T-helper 2 cell treated with Interferon-gamma antibody and Interleukin-4, amounts not matched to agents 5 μg/mL and 100 μg/mL, for 36 hours (primary cell): ENCODE results near the gene DNAH8.
"Not testable (repeated sequence)": the region's sequence is repeated elsewhere in the genome, so short reads cannot be mapped to it uniquely, and the experiment has no call there.

ENCODE experiments used
- DNase-seq: peaks from one replicate; pipeline ENCODE4 v3.0.0; 2021; ENCODE audit warnings: low spot score
- H3K27ac Mint-ChIP-seq: one replicate; pipeline ENCODE4 v1.8.0; 2021; ENCODE audit warnings: mild to moderate bottlenecking, mixed read lengths
- H3K27me3 Mint-ChIP-seq: one replicate; pipeline ENCODE4 v1.8.0; 2021; ENCODE audit warnings: low read depth, mixed read lengths
- H3K36me3 Mint-ChIP-seq: one replicate; pipeline ENCODE4 v1.8.0; 2021; ENCODE audit warnings: low read depth, mixed read lengths
- H3K4me1 Mint-ChIP-seq: one replicate; pipeline ENCODE4 v1.8.0; 2021; ENCODE audit warnings: low read depth, mixed read lengths
- H3K4me3 Mint-ChIP-seq: one replicate; pipeline ENCODE4 v1.8.0; 2022; ENCODE audit warnings: mild to moderate bottlenecking, moderate library complexity, mixed read lengths
- H3K9me3 Mint-ChIP-seq: one replicate; pipeline ENCODE4 v1.8.0; 2021; ENCODE audit warnings: mixed read lengths

Gene DNAH8

DNA sequence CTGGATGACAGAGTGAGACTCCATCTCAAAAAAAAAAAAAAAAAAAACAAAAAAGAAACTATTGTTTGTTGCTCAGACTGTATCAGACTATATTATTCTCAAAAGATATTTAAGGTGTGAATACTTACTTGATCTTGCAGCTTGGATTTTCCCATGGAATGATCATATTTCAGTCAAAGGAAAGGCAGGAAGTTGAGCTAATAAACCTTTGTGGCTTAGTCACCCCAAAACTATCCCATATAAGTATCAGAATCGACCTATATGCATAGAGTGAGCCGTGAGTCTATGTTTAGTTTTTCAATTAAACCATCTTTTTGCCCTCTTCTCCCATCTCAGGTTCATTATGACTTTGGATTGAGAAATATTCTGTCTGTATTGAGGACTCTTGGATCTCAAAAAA is 152.6 kb downstream of the DNAH8 start:
- no peaks in the 10 kb centered on the region for H3K9me3 Mint-ChIP-seq
- no peak for DNase-seq
- H3K36me3 Mint-ChIP-seq = no peaks in the 10 kb centered on the region
- H3K27ac Mint-ChIP-seq = no peak overlapping the region
- H3K4me3 Mint-ChIP-seq = no peak overlapping the region
- peaks cover 15% of the 10 kb centered on the region for H3K27me3 Mint-ChIP-seq
- H3K4me1 Mint-ChIP-seq = peaks cover 1% of the 10 kb centered on the region

DNA sequence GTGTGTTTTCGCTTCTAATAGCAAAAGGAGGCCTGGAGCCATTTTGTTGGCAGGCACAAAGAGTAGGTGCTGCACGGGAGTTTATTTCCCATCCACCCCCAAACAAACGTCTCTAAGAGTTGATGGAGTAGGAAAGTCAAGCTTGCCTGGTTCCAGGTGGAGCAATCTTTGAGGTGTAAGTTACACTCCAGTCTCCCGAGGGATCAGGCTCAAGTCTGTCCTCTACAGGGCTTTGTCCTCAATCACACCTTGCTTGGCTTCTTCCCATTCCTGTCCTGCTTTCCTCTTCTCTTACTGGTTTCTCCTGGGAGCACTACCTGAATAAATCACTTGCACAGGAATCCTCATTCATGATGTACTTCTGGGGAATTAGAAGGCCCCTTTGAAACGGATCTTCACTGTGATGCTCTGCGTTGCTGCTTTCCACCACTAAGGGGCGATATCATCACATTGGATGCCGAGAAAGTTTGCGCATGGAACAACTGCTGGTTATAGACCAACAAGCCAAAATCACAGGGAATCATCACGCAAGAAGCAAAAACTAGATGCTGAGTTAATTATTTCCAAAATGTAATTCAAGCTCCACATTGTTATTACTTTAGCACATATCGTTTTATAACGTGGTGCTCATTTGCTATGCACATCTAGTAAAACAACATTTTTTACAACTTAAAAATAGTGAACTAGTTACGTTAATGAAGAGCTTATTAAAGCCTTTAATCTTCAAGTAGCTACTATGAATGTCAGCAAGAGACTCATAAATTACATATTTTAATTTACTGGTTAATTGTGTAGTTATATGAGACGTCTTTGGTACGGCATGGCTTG is 156.8 kb downstream of the DNAH8 start:
- Mint-ChIP-seq H3K4me3 (no peak overlapping the region), H3K9me3 (no peaks in the 10 kb centered on the region), H3K4me1 (peaks cover 20% of the 10 kb centered on the region), H3K27ac (no peak overlapping the region), H3K27me3 (peaks cover 9% of the 10 kb centered on the region), H3K36me3 (no peaks in the 10 kb centered on the region)
- DNase-seq = peak; percentile 46

DNA sequence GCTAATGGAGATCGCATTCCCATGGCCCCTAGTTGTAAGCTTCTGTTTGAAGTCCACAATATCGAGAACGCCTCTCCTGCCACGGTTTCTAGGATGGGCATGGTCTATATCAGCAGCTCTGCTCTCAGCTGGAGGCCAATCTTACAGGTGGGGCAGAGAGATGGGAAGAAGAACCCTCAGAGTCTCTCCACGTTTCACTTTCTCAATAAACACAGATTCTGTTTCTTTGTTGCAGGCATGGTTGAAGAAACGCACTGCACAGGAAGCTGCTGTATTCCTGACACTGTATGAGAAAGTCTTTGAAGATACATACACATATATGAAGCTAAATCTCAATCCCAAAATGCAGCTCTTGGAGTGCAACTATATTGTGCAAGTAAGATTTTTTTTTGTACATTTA is 157.9 kb downstream of the DNAH8 start:
- Mint-ChIP-seq H3K36me3 (no peaks in the 10 kb centered on the region), H3K4me3 (no peak overlapping the region), H3K27ac (no peak overlapping the region), H3K9me3 (no peaks in the 10 kb centered on the region), H3K4me1 (peaks cover 20% of the 10 kb centered on the region), H3K27me3 (peaks cover 7% of the 10 kb centered on the region)
- DNase-seq = no peak

DNA sequence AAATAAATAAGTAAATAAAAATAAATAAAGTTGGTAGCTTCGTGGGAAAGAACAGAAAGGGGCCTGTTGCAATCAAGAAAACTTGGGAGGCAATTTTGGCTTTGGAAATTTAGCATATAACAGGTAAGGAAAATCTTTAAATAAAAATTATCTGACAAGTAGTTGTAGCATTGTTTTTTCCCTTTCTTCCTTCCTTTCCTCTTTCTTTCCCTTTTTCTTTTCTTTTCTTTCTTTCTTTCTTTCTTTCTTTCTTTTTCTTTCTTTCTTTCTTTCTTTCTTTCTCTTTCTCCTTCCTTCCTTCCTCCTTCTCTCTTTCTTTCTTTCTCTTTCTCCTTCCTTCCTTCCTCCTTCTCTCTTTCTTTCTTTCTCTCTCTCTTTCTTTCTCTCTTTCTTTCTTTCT is 158.7 kb downstream of the DNAH8 start:
- not testable (repeated sequence) for H3K27me3 Mint-ChIP-seq, H3K36me3 Mint-ChIP-seq, DNase-seq, H3K4me3 Mint-ChIP-seq, H3K27ac Mint-ChIP-seq, H3K9me3 Mint-ChIP-seq
- H3K4me1 Mint-ChIP-seq = peaks cover 20% of the 10 kb centered on the region

DNA sequence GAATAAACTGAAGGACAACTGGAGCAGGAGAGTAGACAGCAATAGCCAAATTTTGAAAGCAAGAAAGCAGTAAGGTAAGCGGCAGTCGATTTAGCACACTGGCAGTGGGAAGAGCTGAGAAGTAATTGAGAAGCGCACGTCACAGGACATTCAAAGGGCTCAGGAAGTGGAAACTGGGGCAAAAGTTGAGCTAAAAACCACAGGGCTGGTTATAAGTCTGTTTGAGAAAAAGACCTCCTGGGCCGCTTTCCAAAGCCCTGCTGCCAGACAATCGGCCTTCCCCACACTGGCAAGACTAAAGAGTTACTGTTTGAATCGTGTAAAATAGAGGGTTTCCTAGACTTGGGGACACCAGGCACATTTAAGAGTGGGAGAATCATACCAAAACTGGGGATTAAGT is 161.4 kb downstream of the DNAH8 start:
- H3K27me3 Mint-ChIP-seq = peaks cover 2% of the 10 kb centered on the region
- DNase-seq = peak; percentile 50
- H3K27ac Mint-ChIP-seq = peak overlapping the region; percentile 76
- peaks cover 20% of the 10 kb centered on the region for H3K4me1 Mint-ChIP-seq
- no peaks in the 10 kb centered on the region for H3K9me3 Mint-ChIP-seq
- H3K4me3 Mint-ChIP-seq = peak overlapping the region; percentile 74
- H3K36me3 Mint-ChIP-seq = no peaks in the 10 kb centered on the region

DNA sequence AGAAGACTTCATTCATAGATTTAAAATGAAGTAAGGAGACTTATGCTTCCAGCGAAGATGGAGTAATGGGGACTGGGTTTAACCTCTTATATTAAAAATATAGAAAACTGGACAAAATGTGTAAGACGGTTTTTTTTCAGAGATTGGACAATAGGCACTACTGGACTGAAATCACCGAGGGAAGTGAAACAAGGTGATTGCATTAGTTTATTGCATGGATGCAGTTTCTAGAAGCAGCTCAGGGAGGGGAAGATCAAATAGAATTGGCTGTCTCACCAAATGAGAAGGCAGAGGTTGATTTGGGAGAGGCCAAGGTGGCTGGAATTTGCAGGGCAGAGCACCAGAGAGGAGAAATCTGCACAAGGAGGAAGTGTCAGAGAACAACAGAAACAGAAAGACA is 162.6 kb downstream of the DNAH8 start:
- H3K27ac Mint-ChIP-seq = no peak overlapping the region
- H3K27me3 Mint-ChIP-seq = peaks cover 2% of the 10 kb centered on the region
- H3K4me1 Mint-ChIP-seq = peaks cover 18% of the 10 kb centered on the region
- DNase-seq = no peak
- H3K36me3 Mint-ChIP-seq = no peaks in the 10 kb centered on the region
- no peaks in the 10 kb centered on the region for H3K9me3 Mint-ChIP-seq
- no peak overlapping the region for H3K4me3 Mint-ChIP-seq

DNA sequence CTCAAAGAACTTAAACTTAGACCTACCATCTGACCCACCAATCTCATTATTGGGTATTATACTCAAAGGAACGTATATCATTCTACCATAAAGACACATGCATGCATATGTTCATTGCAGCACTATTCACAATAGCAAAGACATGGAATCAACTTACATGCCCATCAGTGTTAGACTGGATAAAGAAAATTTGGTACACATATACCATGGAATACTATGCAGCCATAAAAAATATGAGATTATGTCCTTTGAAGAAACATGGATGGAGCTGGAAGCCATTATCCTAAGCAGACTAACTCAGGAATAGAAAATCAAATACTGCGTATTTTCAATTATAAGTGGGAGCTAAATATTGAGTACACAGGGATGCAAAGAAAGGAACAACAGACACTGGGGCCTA is 167.0 kb downstream of the DNAH8 start:
- H3K27me3 Mint-ChIP-seq = peaks cover 2% of the 10 kb centered on the region
- no peaks in the 10 kb centered on the region for H3K9me3 Mint-ChIP-seq
- no peak overlapping the region for H3K4me3 Mint-ChIP-seq
- no peak for DNase-seq
- no peak overlapping the region for H3K27ac Mint-ChIP-seq
- H3K36me3 Mint-ChIP-seq = no peaks in the 10 kb centered on the region
- no peaks in the 10 kb centered on the region for H3K4me1 Mint-ChIP-seq

DNA sequence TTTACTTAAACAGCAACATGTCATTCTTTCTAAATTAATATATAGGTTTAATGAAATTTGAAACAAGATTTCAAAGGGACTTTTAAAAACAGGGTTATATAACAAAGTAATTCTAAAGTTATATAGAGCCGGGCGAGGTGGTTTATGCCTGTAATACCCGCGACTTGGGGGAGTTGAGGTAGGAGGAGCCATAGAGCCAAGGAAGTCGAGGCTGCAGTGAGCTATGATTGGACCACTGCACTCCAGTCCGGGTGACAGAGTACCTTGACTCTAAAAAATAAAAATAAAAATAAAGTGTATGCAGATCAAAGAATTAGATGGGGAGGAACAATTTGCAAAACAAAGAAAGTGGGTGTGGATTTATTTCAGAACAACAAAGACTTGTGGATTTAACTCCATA is 182.4 kb downstream of the DNAH8 start:
- no peak overlapping the region for H3K4me3 Mint-ChIP-seq
- H3K27ac Mint-ChIP-seq = no peak overlapping the region
- H3K36me3 Mint-ChIP-seq = no peaks in the 10 kb centered on the region
- H3K9me3 Mint-ChIP-seq = no peaks in the 10 kb centered on the region
- no peak for DNase-seq
- H3K27me3 Mint-ChIP-seq = peaks cover 19% of the 10 kb centered on the region
- H3K4me1 Mint-ChIP-seq = no peaks in the 10 kb centered on the region

DNA sequence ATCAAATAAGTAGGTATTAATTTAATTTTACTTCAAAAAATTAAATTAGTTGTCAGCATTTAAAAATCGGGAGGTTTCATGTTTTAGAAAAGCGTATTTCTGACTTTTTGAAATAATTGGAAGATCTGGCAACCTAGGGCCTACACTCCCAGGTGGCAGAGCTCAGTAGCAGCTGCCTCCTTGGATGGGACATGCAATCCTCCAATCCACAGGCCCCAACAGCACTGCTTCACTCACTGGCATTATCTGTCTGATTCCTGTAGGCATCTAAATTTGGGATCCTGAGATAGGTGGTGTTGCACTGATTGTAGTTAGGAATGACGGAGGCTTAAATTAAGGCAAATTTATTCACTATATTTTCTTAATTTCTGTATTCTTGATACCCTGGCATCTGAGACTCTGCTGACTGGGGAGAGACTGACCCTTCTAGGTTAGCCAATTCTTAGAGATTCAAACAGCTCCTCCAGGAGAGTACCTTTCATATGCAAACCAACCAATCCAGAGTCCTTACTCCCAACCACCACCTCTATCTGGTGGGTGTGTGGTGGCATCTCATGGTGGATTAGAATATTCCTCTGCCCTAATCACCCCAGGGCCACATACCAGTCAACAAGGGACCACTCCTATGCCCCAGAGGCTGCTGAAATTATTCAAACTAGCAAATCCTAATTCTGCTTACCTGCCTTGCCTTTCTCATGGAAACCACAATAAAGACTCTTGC is 186.9 kb downstream of the DNAH8 start:
- H3K27me3 Mint-ChIP-seq = peaks cover 12% of the 10 kb centered on the region
- H3K4me3 Mint-ChIP-seq = no peak overlapping the region
- no peaks in the 10 kb centered on the region for H3K9me3 Mint-ChIP-seq
- no peak overlapping the region for H3K27ac Mint-ChIP-seq
- DNase-seq = no peak
- no peaks in the 10 kb centered on the region for H3K4me1 Mint-ChIP-seq
- no peaks in the 10 kb centered on the region for H3K36me3 Mint-ChIP-seq

DNA sequence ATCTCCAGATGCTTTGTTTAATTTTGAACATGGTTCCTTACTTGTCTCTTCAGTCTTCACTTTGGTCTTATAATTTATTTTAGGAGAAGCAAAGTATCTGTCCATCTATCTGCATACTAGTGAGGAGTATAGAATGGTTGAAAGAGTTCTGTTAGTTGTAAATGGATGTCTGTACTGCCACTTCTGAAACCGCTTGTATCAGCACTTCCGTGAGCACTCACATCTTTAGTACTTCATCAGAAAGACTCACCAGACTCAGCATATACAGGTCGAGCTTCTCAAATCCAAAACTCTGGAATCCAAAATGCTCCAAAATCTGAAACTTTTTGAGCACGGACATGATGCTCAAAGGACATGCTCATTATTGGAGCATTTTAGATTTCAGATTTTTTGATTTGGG is 191.5 kb downstream of the DNAH8 start:
- Mint-ChIP-seq H3K9me3 (no peaks in the 10 kb centered on the region), H3K27me3 (peaks cover 4% of the 10 kb centered on the region), H3K27ac (no peak overlapping the region), H3K4me1 (no peaks in the 10 kb centered on the region), H3K36me3 (no peaks in the 10 kb centered on the region), H3K4me3 (no peak overlapping the region)
- DNase-seq = no peak

DNA sequence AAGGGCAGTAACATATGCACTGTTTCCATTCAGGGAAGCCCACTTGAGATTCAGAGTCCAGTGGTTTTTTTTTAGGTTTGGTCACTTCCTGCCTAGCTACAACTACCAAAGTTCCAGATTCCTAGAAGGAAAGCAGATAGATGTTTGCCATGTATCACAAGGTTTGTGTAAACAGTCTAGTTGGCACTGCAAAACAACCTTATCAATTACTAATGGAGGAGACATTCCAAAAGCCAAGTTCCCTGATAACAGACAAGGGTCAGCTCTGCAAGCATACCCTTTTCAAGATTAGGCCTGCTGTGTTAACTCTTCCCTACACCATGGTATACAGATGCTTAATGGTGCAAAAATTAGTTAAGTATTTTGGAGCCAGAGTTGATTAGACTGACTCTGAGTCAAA is 192.2 kb downstream of the DNAH8 start:
- H3K27me3 Mint-ChIP-seq = peaks cover 4% of the 10 kb centered on the region
- no peak for DNase-seq
- no peak overlapping the region for H3K27ac Mint-ChIP-seq
- no peaks in the 10 kb centered on the region for H3K9me3 Mint-ChIP-seq
- no peaks in the 10 kb centered on the region for H3K4me1 Mint-ChIP-seq
- H3K36me3 Mint-ChIP-seq = no peaks in the 10 kb centered on the region
- no peak overlapping the region for H3K4me3 Mint-ChIP-seq

DNA sequence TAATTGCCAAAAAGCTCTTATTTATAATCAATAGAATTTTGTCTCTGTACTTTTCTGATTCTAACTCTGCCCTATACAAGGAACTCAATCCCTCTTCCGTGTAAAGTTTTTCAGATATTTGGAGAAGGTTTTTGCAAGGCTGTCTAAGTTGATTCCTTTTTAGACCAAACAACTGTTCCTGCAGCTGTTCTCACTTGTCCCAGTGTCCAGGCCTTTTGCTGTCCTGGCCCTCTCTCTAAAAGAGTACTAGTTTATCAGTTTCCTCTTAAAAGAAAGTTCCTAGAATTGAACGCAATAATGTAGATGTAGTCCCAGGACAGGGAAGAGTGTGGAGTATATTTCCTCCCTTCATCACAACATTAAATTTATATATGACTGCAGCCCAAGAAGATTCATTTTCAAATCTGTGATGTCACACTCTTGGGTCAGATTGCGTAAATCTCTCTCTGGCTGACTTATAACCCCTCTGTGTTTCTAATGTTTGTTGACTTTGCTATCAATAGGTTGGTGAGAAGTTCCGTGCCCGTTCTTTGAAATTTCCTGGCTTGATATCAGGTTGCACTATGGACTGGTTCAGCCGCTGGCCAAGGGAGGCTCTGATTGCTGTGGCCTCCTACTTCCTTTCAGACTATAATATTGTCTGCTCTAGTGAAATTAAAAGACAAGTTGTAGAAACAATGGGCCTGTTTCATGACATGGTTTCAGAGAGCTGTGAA is 194.1 kb downstream of the DNAH8 start:
- no peaks in the 10 kb centered on the region for H3K9me3 Mint-ChIP-seq
- no peak for DNase-seq
- no peak overlapping the region for H3K27ac Mint-ChIP-seq
- H3K36me3 Mint-ChIP-seq = no peaks in the 10 kb centered on the region
- no peaks in the 10 kb centered on the region for H3K4me1 Mint-ChIP-seq
- no peak overlapping the region for H3K4me3 Mint-ChIP-seq
- peaks cover 4% of the 10 kb centered on the region for H3K27me3 Mint-ChIP-seq

DNA sequence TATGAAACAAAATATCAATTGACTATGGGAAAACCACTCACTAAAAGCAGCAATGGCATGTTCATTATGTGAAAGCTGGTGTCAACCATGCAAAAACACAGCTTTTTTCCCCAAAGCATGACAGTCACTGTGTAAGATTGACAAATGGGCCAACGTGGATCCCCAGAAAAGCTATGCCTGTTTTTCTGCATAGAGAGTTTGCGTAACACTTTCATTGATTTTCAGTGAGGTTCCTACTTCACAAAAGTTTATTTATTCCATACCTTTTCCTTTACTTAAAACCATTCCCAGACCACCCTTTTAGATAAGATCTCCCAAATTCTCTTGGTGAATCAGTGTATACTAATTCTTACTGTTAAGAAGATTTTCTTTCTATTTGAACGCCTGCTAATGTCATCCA is 195.1 kb downstream of the DNAH8 start:
- no peak for DNase-seq
- no peaks in the 10 kb centered on the region for H3K36me3 Mint-ChIP-seq
- H3K27me3 Mint-ChIP-seq = peaks cover 4% of the 10 kb centered on the region
- no peaks in the 10 kb centered on the region for H3K9me3 Mint-ChIP-seq
- H3K4me1 Mint-ChIP-seq = no peaks in the 10 kb centered on the region
- H3K4me3 Mint-ChIP-seq = no peak overlapping the region
- H3K27ac Mint-ChIP-seq = no peak overlapping the region

DNA sequence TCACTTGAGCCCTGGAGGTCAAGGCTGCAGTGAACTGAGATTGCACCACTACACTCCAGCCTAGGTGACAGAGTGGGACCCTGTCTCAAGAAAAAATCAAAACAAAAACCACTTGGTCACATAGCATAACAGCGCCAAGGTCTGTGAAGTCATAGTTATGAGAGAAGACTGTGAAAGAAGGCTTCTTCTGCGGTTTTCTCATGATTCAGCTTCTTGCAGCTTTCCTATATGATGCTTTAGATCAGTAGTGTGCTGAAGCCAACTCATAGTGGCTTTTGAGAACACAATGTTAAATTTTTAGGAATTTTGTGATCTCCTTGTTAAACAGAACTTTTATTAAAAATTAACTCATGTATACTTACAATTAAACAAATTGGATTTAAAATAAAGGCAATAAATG is 197.3 kb downstream of the DNAH8 start:
- Mint-ChIP-seq H3K27ac (no peak overlapping the region), H3K4me1 (no peaks in the 10 kb centered on the region), H3K27me3 (peaks cover 4% of the 10 kb centered on the region), H3K4me3 (no peak overlapping the region), H3K36me3 (no peaks in the 10 kb centered on the region), H3K9me3 (no peaks in the 10 kb centered on the region)
- no peak for DNase-seq
